ENCODE measurements around the gene KRT7.

The KRT7 gene

GRCh38 chr12:52200086-52200780 lies 32.8 kb upstream of the KRT7 start:
- no peak for FAIRE-seq

- FAIRE-seq: no peak
Measured at GRCh38 chr12:52200781-52201450, 32.1 kb upstream of the KRT7 start.

GRCh38 chr12:52201451-52201839 lies 31.6 kb upstream of the KRT7 start:
- FAIRE-seq: no peak

GRCh38 chr12:52202361-52203078 lies 30.5 kb upstream of the KRT7 start:
- FAIRE-seq: no peak

GRCh38 chr12:52203079-52203921 lies 29.7 kb upstream of the KRT7 start:
- FAIRE-seq: no peak

GRCh38 chr12:52204095-52204930 lies 28.7 kb upstream of the KRT7 start:
- FAIRE-seq: no peak

GRCh38 chr12:52204931-52205505 lies 28.0 kb upstream of the KRT7 start:
- no peak for FAIRE-seq

GRCh38 chr12:52205612-52206303 lies 27.3 kb upstream of the KRT7 start:
- no peak for FAIRE-seq

- FAIRE-seq: no peak
Measured at GRCh38 chr12:52206304-52207040, 26.6 kb upstream of the KRT7 start.

GRCh38 chr12:52207106-52207505 lies 25.9 kb upstream of the KRT7 start:
- FAIRE-seq: no peak

GRCh38 chr12:52207895-52208294 lies 25.1 kb upstream of the KRT7 start:
- no peak for FAIRE-seq

- FAIRE-seq: no peak
Measured at GRCh38 chr12:52208424-52209165, 24.4 kb upstream of the KRT7 start.

- FAIRE-seq: no peak
Measured at GRCh38 chr12:52209321-52209720, 23.7 kb upstream of the KRT7 start.

- no peak for FAIRE-seq
Measured at GRCh38 chr12:52210186-52210924, 22.7 kb upstream of the KRT7 start.

GRCh38 chr12:52210925-52211650 lies 22.0 kb upstream of the KRT7 start:
- FAIRE-seq: no peak

GRCh38 chr12:52211716-52212585 lies 21.1 kb upstream of the KRT7 start:
- FAIRE-seq: no peak
